Cardiac fibroblast (primary cell): ENCODE data around the gene KRTAP16-1.
"Not testable (repeated sequence)": the region's sequence is repeated elsewhere in the genome, so short reads cannot be mapped to it uniquely, and the experiment has no call there.

ENCODE experiments used
- DNase-seq, 2 donors: peaks; one replicate each; pipeline versions ENCODE4 v3.0.0 to v3.0.0-alpha.2; 2010; ENCODE audit warnings: low read depth in 2 of 2
- H3K4me3 ChIP-seq, 2 donors: replicated peaks in 1 of 2; 1 replicate in 1 of 2; 2 replicates in 1 of 2; pipeline ENCODE4 v1.5.1; 2011; ENCODE audit warnings: low read depth in 2 of 2, low read length in 2 of 2, mild to moderate bottlenecking in 2 of 2, moderate library complexity in 1 of 2
- TF ChIP-seq, protein P1 (sequence below): IDR thresholded peaks from one replicate; pipeline ENCODE4 v1.5.1; 2011; ENCODE audit warnings: low read depth, mild to moderate bottlenecking, low read length, inconsistent platforms

KRTAP16-1 gene

DNA sequence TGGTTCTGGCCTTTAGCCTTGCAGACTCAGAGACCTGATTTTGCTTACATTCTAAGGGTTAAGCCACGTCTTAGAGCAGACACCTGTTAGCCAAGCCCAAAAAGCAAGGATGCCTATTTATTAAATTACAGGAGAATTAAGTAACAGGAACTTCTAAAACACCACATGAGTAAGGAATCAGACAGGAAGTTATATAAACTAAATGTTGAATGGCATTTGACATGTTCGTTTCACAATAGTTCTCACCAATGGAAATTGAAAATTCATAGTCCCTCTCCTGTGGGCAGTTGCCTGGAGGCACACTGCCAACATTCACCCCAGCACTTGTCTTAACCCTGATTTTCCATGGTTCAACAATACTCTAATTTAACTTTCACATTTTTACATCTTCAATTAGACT is 24.6 kb downstream of the KRTAP16-1 start:
- TF ChIP-seq, protein P1, sequence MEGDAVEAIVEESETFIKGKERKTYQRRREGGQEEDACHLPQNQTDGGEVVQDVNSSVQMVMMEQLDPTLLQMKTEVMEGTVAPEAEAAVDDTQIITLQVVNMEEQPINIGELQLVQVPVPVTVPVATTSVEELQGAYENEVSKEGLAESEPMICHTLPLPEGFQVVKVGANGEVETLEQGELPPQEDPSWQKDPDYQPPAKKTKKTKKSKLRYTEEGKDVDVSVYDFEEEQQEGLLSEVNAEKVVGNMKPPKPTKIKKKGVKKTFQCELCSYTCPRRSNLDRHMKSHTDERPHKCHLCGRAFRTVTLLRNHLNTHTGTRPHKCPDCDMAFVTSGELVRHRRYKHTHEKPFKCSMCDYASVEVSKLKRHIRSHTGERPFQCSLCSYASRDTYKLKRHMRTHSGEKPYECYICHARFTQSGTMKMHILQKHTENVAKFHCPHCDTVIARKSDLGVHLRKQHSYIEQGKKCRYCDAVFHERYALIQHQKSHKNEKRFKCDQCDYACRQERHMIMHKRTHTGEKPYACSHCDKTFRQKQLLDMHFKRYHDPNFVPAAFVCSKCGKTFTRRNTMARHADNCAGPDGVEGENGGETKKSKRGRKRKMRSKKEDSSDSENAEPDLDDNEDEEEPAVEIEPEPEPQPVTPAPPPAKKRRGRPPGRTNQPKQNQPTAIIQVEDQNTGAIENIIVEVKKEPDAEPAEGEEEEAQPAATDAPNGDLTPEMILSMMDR: no peak
- DNase-seq: no peak
- H3K4me3 ChIP-seq: no peak overlapping the region

DNA sequence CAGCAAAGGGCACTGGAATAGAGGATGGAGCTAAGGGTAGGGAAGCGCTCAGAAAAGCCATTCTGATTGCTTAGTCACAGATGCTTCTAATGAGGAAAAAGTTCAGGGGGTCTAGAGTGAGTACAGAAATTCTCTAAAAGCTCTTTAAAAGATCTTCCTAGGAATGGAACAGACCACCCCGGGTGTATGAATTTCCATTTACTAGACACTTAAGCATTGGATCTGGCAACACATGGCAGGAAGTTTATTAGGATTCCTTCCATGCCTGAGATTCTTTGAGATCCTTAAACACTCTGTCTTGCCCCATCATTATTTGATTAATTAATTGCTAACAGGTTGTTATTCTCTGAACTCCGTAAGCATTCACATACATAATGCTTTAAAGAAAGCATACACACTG is 25.1 kb downstream of the KRTAP16-1 start:
- DNase-seq: no peak
- no peak overlapping the region for H3K4me3 ChIP-seq

DNA sequence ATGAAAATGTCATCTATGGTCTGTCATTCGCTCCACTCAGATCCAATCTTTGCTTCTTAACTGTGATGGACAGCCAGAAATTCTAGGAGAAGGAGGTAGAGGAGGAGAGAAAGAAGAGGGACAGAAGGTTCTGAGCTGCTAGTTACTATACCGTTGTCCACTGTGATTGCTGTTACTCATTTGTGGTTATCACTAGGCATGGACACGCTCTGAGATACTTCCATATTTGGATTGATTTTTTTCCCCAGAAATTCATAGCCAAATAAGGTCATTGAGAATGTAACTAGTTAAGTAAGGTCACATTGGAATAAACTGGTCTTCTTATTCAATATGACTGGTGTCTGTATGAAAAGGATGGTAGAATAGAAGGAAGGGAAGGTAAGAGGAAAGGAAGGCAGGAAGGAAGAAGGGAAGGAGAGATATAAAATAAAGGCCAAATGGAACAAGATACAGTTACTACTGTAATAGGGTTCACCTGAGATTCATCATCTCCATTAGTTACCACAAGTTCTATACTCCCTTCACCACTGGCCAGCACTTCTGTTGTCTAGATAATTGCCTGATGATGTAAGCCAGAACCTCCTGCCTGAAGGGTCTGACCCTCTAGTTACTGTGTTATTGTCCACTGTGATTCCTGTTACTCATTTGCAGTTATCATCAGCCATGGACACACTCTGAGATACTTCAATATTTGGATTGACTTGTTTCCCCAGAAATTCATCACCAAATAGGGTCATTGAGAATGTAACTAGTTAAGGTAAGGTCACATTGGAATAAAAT is 30.7 kb downstream of the KRTAP16-1 start:
- TF ChIP-seq, protein P1: no peak
- no peak overlapping the region for H3K4me3 ChIP-seq
- no peak for DNase-seq

More for the DNA sequence above, 25.1 kb downstream of the KRTAP16-1 start:
- TF ChIP-seq, protein P1: no peak

DNA sequence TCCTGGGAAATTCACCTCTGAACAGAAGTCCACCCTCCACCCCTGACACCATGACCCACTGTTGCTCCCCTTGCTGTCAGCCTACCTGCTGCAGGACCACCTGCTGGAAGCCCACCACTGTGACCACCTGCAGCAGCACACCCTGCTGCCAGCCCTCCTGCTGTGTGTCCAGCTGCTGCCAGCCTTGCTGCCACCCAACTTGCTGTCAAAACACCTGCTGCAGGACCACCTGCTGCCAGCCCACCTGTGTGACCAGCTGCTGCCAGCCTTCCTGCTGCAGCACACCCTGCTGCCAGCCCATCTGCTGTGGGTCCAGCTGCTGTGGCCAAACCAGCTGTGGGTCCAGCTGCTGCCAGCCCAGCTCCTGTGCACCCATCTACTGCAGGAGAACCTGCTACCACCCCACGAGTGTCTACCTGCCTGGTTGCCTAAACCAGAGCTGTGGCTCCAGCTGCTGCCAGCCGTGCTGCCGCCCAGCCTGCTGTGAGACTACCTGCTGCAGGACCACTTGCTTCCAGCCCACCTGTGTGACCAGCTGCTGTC is 33.4 kb downstream of the KRTAP16-1 start, which contains the start of gene KRTAP9-7:
KRTAP9-7 (plus strand) TSS at position 51 of the 543 bp plus-strand sequence; CDS start at position 51, 0 bp downstream.
- not testable (repeated sequence) for DNase-seq, H3K4me3 ChIP-seq

DNA sequence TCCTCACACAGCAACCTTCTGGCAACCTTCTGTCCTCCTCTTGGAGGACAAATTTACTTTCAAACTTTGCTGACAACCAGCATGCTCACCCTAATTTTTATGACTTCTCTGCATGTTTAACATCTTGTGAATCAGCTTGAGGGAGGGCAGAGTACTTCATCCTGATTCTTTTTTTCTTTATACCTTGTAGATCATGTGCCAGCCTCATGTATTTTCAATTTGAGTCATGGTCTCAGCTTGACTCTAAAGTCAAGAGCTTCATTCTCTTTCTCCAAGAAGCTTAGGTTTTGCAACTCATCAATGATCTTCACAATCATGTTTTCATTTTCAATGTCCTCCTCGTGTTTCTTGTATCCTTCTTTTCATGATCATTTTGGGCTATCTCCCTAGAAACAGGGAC is 37.3 kb downstream of the KRTAP16-1 start:
- DNase-seq: no peak
- TF ChIP-seq, protein P1: no peak
- no peak overlapping the region for H3K4me3 ChIP-seq

DNA sequence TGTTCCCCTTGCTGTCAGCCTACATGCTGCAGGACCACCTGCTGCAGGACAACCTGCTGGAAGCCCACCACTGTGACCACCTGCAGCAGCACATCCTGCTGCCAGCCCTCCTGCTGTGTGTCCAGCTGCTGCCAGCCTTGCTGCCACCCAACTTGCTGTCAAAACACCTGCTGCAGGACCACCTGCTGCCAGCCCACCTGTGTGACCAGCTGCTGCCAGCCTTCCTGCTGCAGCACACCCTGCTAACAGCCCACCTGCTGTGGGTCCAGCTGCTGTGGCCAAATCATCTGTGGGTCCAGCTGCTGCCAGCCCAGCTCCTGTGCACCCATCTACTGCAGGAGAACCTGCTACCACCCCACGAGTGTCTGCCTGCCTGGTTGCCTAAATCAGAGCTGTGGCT is 37.8 kb downstream of the KRTAP16-1 start:
- DNase-seq, H3K4me3 ChIP-seq: not testable (repeated sequence)

DNA sequence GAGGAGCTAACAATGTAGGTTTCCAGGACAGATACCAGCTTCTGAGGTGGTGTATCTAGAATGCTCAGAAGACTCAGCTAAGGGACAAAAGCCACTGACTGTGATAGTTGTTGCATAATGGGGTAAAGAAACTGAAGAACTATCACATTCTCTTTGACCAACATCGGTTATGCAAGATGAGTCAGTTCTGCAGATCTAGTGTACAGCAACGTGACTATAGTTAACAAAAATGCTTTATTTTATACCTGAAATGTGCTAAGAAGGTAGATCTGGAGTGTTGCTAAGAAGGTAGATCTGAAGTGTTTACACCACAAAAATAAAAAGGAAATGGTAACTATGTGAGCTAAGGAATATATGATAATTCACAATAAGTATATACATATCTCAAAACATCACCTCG is 41.4 kb downstream of the KRTAP16-1 start:
- H3K4me3 ChIP-seq: no peak overlapping the region
- TF ChIP-seq, protein P1: no peak
- no peak for DNase-seq

DNA sequence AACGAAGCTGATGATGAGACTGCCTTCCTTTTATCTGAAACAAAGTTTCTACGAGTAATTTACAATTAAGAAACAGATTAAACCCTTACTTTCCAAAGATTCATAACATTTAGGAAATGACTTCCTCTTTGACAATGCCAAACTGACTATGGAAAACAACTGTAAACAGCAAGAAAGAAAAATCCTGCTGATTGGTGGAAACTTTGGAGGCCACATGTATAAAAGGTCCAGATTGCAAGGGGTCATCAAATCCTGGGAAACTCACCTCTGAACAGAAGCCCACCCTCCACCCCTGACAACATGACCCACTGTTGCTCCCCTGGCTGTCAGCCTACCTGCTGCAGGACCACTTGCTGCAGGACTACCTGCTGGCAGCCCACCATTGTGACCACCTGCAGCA is 44.0 kb downstream of the KRTAP16-1 start, which contains the start of gene KRTAP9-6:
KRTAP9-6 (plus strand) TSS at position 301 of the 400 bp plus-strand sequence; CDS start at position 301, 0 bp downstream.
- DNase-seq: no peak
- TF ChIP-seq, protein P1: no peak
- H3K4me3 ChIP-seq: no peak within 1 kb of the TSS
